Endothelial cell (in vitro differentiated cells): Measurements from ENCODE around the gene OTOA. TPM values are rescaled to one million over a fixed set of nuclear protein-coding genes. Genes with fewer than 3 reads are reported as not detected.

Experiments
- total RNA-seq: library from RNA; stranded (reverse); fragmentation: NEBNext Ultra II Directional; extraction: Animal tissue kit (Norgen Biotek cat#: 25700); gene quantifications from one replicate; pipeline ENCODE4 v1.2.1, GENCODE V29; 2021; ENCODE audit not compliant: unreplicated experiment

The OTOA gene
- total RNA-seq, 1 donor from 2014 or later: not detected

Other genes starting within 250 kb of the OTOA start
- 221 TPM for gene METTL9, start 64.4 kb upstream of the OTOA start, total RNA-seq
- not detected for gene IGSF6, start 11.4 kb upstream of the OTOA start, total RNA-seq
- 104 TPM for gene NPIPB4, start 193.8 kb downstream of the OTOA start, total RNA-seq